GM18505 (cell line): ENCODE data around the gene TMEM132A.

ENCODE experiments used
- ATAC-seq: cut with Tn5 transposase; IDR thresholded peaks from one replicate; pipeline ENCODE4 v1.9.1; 2021; ENCODE audit not compliant: unreplicated experiment
- POLR2A ChIP-seq: IDR thresholded peaks from 4 replicates; pipeline ENCODE4 v1.6.1; 2011; ENCODE audit warnings: borderline replicate concordance; ENCODE audit not compliant: insufficient read depth, insufficient read length; ENCODE audit errors: extremely low read depth

TMEM132A gene

GRCh38 chr11:60921259-60921658, 3.0 kb upstream of the TMEM132A start:
- TF ChIP-seq POLR2A: no peak
- ATAC-seq: no peak

GRCh38 chr11:60921777-60922335, 2.4 kb upstream of the TMEM132A start:
- TF ChIP-seq POLR2A: no peak
- ATAC-seq: no peak

- no peak for TF ChIP-seq POLR2A
- no peak for ATAC-seq
Measured at GRCh38 chr11:60922906-60923305, 1.4 kb upstream of the TMEM132A start.

GRCh38 chr11:60923326-60923725, 934 bp upstream of the TMEM132A start:
- no peak for TF ChIP-seq POLR2A
- ATAC-seq: no peak

- TF ChIP-seq POLR2A: no peak
- ATAC-seq: no peak
Measured at GRCh38 chr11:60923800-60924109, 505 bp upstream of the TMEM132A start.

- TF ChIP-seq POLR2A: no peak
- no peak for ATAC-seq
Measured at GRCh38 chr11:60924906-60925853, 920 bp downstream of the TMEM132A start.

GRCh38 chr11:60925868-60926267, 1.6 kb downstream of the TMEM132A start:
- no peak for TF ChIP-seq POLR2A
- no peak for ATAC-seq

GRCh38 chr11:60926500-60926899, 2.2 kb downstream of the TMEM132A start:
- no peak for ATAC-seq
- no peak for TF ChIP-seq POLR2A

GRCh38 chr11:60927061-60927592, 2.9 kb downstream of the TMEM132A start:
- TF ChIP-seq POLR2A: no peak
- ATAC-seq: no peak

GRCh38 chr11:60927600-60927999, 3.3 kb downstream of the TMEM132A start:
- no peak for ATAC-seq
- no peak for TF ChIP-seq POLR2A

GRCh38 chr11:60928563-60929001, 4.3 kb downstream of the TMEM132A start:
- TF ChIP-seq POLR2A: no peak
- ATAC-seq: no peak

- no peak for TF ChIP-seq POLR2A
- ATAC-seq: no peak
Measured at GRCh38 chr11:60929764-60930163, 5.5 kb downstream of the TMEM132A start.

- TF ChIP-seq POLR2A: no peak
Measured at GRCh38 chr11:60930394-60930793, 6.1 kb downstream of the TMEM132A start.

GRCh38 chr11:60931917-60932316, 7.7 kb downstream of the TMEM132A start:
- no peak for TF ChIP-seq POLR2A
- ATAC-seq: no peak

More at GRCh38 chr11:60930394-60930793, 6.1 kb downstream of the TMEM132A start:
- no peak for ATAC-seq
